Retina (tissue), 1 donor: ENCODE results near the gene ARGLU1.
A peak's percentile ranks its signal among the peaks of the same experiment; 100 is the strongest.

Experiments
- DNase-seq: peaks from one replicate; pipeline ENCODE4 v3.0.0-alpha.2; 2016

ARGLU1 gene

GRCh38 chr13:106540613-106541012 lies 27.3 kb downstream of the ARGLU1 start:
- no peak for DNase-seq

- DNase-seq: no peak
Measured at GRCh38 chr13:106537521-106537920, 30.4 kb downstream of the ARGLU1 start.

DNA sequence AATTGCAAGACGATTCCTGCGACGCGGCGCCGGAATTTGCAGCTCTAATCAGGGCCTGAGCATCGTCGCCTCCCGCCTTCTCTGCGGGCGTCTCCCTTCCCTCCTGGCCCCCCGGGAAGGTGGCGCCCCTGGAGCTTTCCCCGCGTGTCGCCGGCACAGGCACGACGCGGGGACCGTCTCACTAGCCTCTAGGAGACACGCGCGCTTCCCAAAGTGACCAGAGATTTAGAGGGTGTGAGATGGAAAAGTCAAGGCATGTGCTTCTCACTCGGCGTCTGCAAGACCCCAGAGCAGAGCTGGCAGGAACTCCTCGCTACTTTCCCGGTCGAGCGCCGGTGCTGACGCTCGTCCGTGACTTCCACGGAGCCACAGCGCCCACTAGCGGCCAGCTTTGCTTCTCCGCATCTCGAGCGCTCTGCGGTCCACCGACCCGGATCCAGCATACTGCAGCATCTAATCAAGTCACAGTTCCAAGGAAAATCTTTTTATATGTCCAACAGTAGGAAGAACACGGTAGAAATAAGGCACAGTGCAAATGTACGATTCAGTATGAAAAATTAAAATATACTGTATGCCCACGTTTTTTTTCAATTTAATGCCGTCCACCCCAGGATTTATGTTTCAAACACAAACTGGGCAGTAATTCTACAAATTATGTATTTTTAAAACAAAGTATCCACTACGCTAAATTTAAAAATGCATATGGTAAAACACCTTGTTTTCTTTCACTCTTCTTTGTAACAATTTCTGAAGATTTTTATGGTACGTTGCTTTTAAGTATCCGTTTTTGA lies 31.5 kb downstream of the ARGLU1 start:
- peak; percentile 96 for DNase-seq

GRCh38 chr13:106535552-106536243 lies 32.2 kb downstream of the ARGLU1 start, which contains the start of gene EFNB2:
TSS of gene EFNB2 (minus strand) at chr13:106535662. CDS start at chr13:106534964, 698 bp downstream.
- peak; percentile 97 for DNase-seq

GRCh38 chr13:106534639-106535551 lies 33.0 kb downstream of the ARGLU1 start:
- peak; percentile 72 for DNase-seq

DNA sequence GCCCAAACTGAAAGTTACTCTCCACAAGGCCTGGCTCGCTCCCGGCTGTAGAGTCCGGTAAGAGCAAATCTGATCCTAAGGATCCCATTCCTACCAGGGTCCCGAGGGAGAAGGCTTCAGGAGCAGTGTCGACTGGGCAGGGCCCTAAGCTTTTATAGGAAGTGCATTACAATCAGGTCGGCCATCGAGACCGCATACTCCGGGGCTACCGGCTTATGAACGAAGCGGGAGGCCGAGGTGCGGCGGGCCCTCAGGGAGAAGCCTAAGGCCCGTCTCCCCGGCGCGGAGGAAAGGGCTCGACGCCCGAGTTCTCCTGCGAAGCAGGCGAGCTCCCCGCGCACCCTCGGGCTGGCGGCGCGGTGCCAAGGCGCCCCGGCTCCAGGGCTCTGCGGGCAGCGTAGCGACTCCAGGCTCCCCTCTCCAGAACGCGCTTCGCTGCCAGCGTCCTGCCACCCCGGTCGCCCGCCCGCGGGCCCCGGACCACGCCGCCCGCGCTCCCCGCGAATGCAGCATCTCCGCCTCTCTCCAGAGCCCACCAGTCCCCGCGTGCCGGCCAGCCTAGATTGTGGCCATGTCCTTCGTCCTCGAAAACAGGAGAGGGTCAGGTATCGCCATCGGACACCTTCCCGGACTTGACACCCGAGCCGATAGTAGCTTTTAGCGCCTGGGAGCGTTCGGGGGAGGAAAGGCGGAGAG lies 33.8 kb downstream of the ARGLU1 start:
- DNase-seq: peak; percentile 85

GRCh38 chr13:106533101-106533942 lies 34.6 kb downstream of the ARGLU1 start:
- peak; percentile 92 for DNase-seq

DNA sequence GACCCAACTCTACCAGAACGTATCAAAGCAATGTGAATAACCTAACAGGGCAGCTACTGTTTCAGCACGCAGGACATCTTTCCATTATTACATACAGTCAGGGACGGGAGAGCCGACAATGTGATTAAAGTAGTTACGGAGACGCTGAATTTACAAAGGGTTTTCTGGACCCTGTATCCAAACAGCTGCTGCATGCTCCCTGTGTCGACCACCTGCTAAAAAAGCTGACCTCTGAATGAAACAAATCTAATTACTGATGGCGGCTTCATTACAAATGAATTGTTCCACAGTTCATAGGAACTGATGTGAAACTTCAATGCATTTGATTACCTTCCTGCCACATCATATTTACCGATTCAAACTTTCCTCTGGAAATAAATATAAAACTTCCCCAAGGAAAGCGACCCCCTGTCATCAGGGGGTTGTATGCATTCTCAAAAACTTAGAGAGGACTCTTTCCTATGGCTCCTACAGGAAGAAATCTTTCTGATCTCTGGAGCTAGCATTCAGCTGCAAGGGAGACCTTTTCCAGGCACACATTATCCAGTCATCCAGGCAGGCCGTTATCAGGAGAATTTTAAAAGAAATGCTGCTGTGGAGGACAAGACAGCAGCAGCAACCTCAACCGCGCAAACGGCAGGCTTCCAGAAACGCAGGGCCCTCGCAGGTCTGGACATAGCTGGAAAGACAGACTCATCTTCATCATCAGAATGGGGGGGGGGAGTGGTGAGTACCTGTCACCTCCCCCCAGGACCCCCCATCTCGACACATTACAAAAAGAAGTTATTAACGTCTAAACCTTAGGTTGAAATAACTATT lies 35.6 kb downstream of the ARGLU1 start:
- peak; percentile 77 for DNase-seq

DNA sequence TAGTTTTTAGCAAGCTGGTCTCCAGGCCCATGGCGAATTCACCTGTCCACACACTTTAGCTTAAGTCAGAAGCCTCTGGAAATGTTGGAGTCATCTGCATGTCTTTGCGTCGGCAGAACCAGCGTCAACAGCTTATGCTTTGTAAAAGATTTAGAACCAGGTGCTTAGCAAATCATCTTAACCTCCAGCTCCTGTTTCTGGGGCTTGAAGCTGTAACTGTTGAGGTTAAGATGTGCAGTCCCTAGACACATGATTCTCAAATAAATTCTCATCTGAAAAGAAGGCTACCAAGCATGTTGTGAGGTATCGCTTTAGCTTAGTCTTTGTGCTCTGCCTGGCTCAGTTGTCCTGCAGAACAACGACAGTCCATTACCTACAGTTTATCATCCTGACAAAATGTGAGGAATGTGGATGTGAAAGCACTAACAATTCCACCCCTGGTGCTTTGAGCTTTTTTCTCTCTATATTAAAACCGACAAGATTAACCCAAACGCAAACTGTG lies 36.9 kb downstream of the ARGLU1 start:
- peak; percentile 39 for DNase-seq

DNA sequence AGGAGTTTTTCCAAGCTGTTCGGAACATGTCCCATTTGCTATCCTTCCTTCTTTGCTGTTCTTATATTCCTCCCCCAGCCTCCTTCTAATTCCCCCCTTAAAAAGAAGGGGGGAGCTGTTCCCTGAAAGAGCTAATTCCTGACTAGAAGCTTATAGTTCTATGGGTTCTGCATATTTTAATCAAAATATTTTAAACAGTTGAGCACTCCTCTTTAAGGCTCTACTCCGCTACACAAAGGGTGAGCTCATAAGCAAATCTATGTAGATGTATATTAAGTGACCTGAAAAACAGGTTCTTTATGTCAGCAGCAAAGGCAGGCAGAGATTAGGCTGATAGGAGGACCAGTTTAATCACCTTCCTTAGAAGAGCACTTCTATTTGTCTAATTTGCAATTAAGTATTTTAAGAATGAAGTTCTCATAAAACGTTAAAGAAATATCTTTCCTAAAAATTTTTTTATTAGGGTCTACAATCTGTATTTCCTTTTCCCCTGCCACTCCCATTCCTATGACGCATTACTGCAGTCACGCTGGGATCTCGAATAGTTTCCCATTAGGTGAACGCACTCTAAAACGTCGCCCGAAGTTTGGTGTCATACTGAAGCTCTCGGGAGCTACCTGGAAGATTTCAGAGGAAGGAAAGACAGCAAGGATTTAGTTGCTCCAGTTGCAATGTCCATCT lies 37.6 kb downstream of the ARGLU1 start:
- DNase-seq: peak; percentile 29

- DNase-seq: no peak
Measured at GRCh38 chr13:106529415-106530170, 38.3 kb downstream of the ARGLU1 start.

- DNase-seq: no peak
Measured at GRCh38 chr13:106528718-106529414, 39.1 kb downstream of the ARGLU1 start.

DNA sequence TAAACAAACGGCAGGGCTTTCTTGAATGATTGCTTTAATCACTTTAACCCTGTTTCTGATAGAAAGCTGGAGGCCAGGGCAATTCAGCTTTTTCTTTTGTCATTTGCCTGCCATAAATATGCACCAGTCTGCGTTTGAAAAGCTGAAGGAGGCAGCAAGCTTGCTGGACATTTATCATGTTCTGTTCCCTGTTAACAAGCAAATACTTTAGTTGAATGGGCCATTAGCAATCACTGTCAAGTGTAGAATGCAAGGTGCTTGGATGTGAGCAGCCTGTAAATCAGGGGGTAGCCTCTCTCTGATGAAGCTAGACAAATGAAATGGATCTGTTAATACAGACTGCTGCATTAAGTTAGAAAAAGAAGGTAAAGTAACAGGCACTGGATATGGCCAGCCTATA lies 40.1 kb downstream of the ARGLU1 start:
- DNase-seq: no peak

- DNase-seq: no peak
Measured at GRCh38 chr13:106527445-106527801, 40.5 kb downstream of the ARGLU1 start.

DNA sequence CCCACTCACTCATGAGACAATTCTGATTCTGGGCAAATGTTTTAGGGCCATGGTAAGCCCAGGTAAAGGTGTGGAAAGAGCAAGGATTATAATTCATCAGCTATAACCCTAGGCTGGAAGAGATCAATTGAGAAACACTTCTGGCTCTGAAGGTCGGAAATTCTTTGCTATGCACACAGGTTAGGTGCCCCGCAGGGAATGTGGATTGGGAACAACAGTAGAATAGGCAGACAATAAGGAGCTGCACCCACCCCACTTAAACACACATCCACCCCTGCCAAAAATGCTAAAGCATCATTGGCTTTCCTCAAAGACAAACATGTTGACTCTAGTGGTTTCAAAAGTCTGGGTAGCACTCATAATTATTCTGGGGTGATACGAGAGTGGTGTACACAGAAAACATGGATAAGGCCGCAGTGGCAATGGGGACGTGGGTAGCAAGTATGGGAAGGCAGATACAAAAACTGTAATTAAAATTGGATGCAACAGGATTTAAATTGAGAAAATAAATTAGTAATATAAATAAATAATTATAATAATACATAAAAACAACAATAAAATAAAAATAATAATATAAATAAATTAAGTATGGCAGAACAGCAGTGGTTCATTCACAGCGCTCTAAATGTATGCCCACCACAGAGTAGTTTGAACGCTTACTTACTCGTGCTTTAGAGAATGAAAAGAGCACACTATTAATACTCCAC lies 41.0 kb downstream of the ARGLU1 start:
- no peak for DNase-seq

DNA sequence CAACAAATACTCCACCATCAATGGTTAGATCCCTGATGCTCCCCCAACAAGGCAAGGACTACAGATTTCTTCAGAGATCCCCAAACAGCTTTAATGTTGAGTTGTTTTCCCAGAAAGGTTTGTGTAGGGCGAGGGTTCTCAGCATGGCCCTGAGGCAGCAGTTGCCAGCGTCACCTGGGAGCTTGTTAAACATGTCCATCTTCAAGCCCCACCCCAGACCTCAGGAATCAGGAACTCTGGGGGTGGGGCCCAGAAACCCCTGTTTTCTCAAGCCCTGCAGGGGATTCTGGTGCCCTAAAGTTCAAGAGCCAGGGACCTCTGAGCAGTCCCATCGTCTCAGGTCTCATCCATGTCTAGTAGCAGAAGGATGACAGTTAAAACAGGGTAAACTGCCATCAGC lies 42.1 kb downstream of the ARGLU1 start:
- DNase-seq: no peak

DNA sequence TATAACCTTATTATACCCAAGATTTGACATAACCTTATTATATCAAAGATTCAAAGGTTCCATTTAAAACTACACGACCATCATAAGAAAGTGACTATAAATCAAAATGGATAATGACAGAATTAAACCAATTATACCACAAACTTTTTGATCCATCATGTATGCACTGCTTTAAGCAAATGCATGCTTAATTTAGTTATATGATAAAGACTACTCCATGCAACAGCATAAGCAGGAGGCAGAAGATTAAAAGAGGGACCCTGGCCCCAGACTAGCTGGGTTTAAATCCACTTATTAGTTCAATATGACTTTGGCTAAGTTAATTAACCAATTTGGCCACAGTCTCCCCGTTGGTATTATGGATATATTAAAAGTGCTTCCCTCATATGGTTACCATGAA lies 43.8 kb downstream of the ARGLU1 start:
- DNase-seq: no peak

- DNase-seq: no peak
Measured at GRCh38 chr13:106523576-106523975, 44.4 kb downstream of the ARGLU1 start.
